Measurements from ENCODE around the gene NRXN2. TPM values are rescaled to one million over a fixed set of nuclear protein-coding genes. Genes with fewer than 3 reads are reported as not detected.

Gene NRXN2
- total RNA-seq, 3 donors from 2014 or later, result 3.9 to 42.0 (median 6.9) TPM

GRCh38 chr11:64592656-64593055, 130.3 kb downstream of the NRXN2 start:
- peaks cover 12% of the 10 kb centered on the region for H3K9me3 ChIP-seq
- no peak overlapping the region for H3K4me3 ChIP-seq
- DNase-seq, result peak in 1 of 3 donors; percentile 13
- H3K4me1 ChIP-seq (ENCODE audit: low read depth), result no peaks in the 10 kb centered on the region
- H3K36me3 ChIP-seq (ENCODE audit: low read depth), result no peaks in the 10 kb centered on the region
- no peak for TF ChIP-seq CTCF (IDR thresholded peaks at IDR 0.05)
- ATAC-seq, result no peak
- intact Hi-C loops (cut with DNase I, micrococcal nuclease), result no loop called here

GRCh38 chr11:64592234-64592615, 130.8 kb downstream of the NRXN2 start:
- no peak for TF ChIP-seq CTCF (IDR thresholded peaks at IDR 0.05)
- Histone ChIP-seq H3K9me3 (peaks cover 12% of the 10 kb centered on the region), H3K36me3 (ENCODE audit: low read depth) (no peaks in the 10 kb centered on the region), H3K4me1 (ENCODE audit: low read depth) (no peaks in the 10 kb centered on the region), H3K4me3 (no peak overlapping the region)
- ATAC-seq (no peak), DNase-seq (peak in 1 of 3 donors; percentile 4)
- intact Hi-C loops (cut with DNase I, micrococcal nuclease), result no loop called here

- H3K36me3 ChIP-seq (ENCODE audit: low read depth), result no peaks in the 10 kb centered on the region
- peak in 2 of 3 donors; percentile 8 to 34 for DNase-seq
- intact Hi-C loops (cut with DNase I, micrococcal nuclease), result no loop called here
- H3K4me1 ChIP-seq (ENCODE audit: low read depth), result no peaks in the 10 kb centered on the region
- ATAC-seq, result no peak
- peaks cover 12% of the 10 kb centered on the region for H3K9me3 ChIP-seq
- H3K4me3 ChIP-seq, result no peak overlapping the region
- no peak for TF ChIP-seq CTCF (IDR thresholded peaks at IDR 0.05)
Measured at GRCh38 chr11:64591257-64592233, 131.5 kb downstream of the NRXN2 start.

GRCh38 chr11:64590763-64591221, 132.2 kb downstream of the NRXN2 start, which contains the start of gene SLC22A12:
Gene SLC22A12 (plus strand): TSS chr11:64591220. CDS start chr11:64591557, 337 bp downstream.
- no peak for TF ChIP-seq CTCF (IDR thresholded peaks at IDR 0.05)
- ATAC-seq (peak; percentile 26), DNase-seq (peak in 2 of 3 donors; percentile 15 to 19)

GRCh38 chr11:64588701-64589100, 134.3 kb downstream of the NRXN2 start:
- Histone ChIP-seq H3K36me3 (ENCODE audit: low read depth) (no peaks in the 10 kb centered on the region), H3K4me1 (ENCODE audit: low read depth) (no peaks in the 10 kb centered on the region), H3K9me3 (peaks cover 12% of the 10 kb centered on the region), H3K4me3 (no peak overlapping the region)
- intact Hi-C loops (cut with DNase I, micrococcal nuclease), result no loop called here
- ATAC-seq (no peak), DNase-seq (no peak)
- TF ChIP-seq CTCF (IDR thresholded peaks at IDR 0.05), result no peak

More at GRCh38 chr11:64590763-64591221, 132.2 kb downstream of the NRXN2 start, which contains the start of gene SLC22A12:
- Histone ChIP-seq H3K4me3 (no peak within 1 kb of the TSS), H3K4me1 (ENCODE audit: low read depth) (no peaks in the 10 kb centered on the region), H3K36me3 (ENCODE audit: low read depth) (no peaks in the 10 kb centered on the region), H3K9me3 (peaks cover 12% of the 10 kb centered on the region)
- intact Hi-C loops (cut with DNase I, micrococcal nuclease), result no loop called here
